KMS-11 (cell line): ENCODE measurements around the gene AP1M2.

Experiments
- H2AFZ ChIP-seq: fragments of 200-600 bp; sonication (generic); 2 replicates; pipeline ENCODE4 v1.6.1; 2016; ENCODE audit warnings: antibody characterized with exemption, mixed run types, low read depth
- H3K27ac ChIP-seq: fragments of 200-600 bp; sonication (generic); 2 replicates; pipeline ENCODE4 v1.6.1; 2016; ENCODE audit warnings: mild to moderate bottlenecking, mixed run types
- H3K27me3 ChIP-seq: fragments of 200-600 bp; sonication (generic); 2 replicates; pipeline ENCODE4 v1.6.1; 2017; ENCODE audit warnings: mild to moderate bottlenecking, low read depth, mixed run types, moderate library complexity; ENCODE audit not compliant: insufficient read depth
- H3K36me3 ChIP-seq: fragments of 200-600 bp; sonication (generic); 2 replicates; pipeline ENCODE4 v1.6.1; 2017; ENCODE audit warnings: mild to moderate bottlenecking, mixed run types; ENCODE audit not compliant: insufficient read depth
- H3K4me1 ChIP-seq: fragments of 200-600 bp; sonication (generic); 2 replicates; pipeline ENCODE4 v1.6.1; 2016; ENCODE audit warnings: mild to moderate bottlenecking, low read depth, mixed run types; ENCODE audit not compliant: poor library complexity, severe bottlenecking
- H3K4me2 ChIP-seq: fragments of 200-600 bp; sonication (generic); 2 replicates; pipeline ENCODE4 v1.7.0; 2016; ENCODE audit warnings: mild to moderate bottlenecking, mixed run types
- H3K4me3 ChIP-seq: fragments of 200-600 bp; sonication (generic); IDR thresholded peaks from 2 replicates; pipeline ENCODE4 v1.6.1; 2017; ENCODE audit warnings: low read depth, low read length, mixed read lengths; ENCODE audit not compliant: insufficient read depth
- H3K79me2 ChIP-seq: fragments of 200-600 bp; sonication (generic); 2 replicates; pipeline ENCODE4 v1.6.1; 2016; ENCODE audit warnings: low read depth, mixed run types; ENCODE audit not compliant: insufficient read depth
- H3K9ac ChIP-seq: fragments of 200-600 bp; sonication (generic); 2 replicates; pipeline ENCODE4 v1.6.1; 2016; ENCODE audit warnings: mild to moderate bottlenecking, mixed run types
- H4K20me1 ChIP-seq: fragments of 200-600 bp; sonication (generic); 2 replicates; pipeline ENCODE4 v1.6.1; 2016; ENCODE audit warnings: mild to moderate bottlenecking, mixed run types; ENCODE audit not compliant: insufficient read depth
- TF ChIP-seq, protein P1 (sequence below): fragments of 200-600 bp; sonication (generic); conservative IDR thresholded peaks from 2 replicates; pipeline ENCODE4 v1.6.1; 2017; ENCODE audit warnings: low read depth, mild to moderate bottlenecking, antibody characterized with exemption, low read length, moderate library complexity, mixed read lengths

AP1M2 gene

DNA sequence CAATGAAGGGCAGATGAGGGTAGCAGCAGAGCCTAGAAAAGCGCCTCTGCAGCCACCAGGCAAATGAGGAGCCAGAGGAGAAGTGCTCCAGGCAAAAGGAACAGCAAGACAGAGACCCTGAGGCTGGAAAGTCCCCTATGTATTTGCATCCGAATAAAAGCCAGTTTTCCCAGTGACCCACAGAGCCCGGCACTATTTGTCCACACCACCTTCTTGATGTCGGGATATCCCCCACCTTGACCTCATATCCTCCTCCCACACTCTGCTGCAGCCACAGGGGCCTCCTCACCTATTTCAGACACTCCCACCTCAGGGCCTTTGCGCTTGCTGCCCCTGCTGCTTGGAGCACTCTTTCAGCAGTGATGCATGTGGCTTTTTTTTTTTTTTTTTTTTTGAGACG, 36.8 kb downstream of the AP1M2 start:
- H3K4me2 ChIP-seq, result no peak overlapping the region

DNA sequence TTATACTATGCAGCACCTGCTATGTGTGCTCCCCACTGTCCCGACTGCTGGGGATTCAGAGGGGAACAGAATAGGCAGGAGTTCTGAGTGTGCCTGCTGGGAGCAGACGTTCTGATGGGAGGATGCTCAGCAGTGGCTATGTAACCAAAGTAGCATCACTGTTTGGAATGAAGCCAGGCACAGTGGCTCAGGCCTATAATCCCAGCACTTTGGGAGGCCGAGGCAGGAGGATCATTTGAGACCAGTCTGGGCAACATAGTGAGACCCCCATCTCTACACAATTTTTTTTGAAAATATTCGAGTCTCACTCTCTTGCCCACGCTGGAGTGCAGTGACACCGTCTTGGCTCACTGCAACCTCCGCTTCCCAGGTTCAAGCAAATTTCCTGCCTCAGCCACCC, 37.4 kb downstream of the AP1M2 start:
- Histone ChIP-seq H3K27ac (no peak overlapping the region), H3K36me3 (peaks cover 5% of the 10 kb centered on the region; the same call in 1 of the 2 replicates), H3K79me2 (peaks cover 7% of the 10 kb centered on the region; the same call in 1 of the 2 replicates), H3K9ac (no peak overlapping the region), H3K4me2 (no peak overlapping the region), H3K27me3 (no peaks in the 10 kb centered on the region), H3K4me1 (peaks cover 12% of the 10 kb centered on the region), H3K4me3 (no peak overlapping the region), H4K20me1 (no peaks in the 10 kb centered on the region), H2AFZ (no peak overlapping the region)
- TF ChIP-seq, protein P1, sequence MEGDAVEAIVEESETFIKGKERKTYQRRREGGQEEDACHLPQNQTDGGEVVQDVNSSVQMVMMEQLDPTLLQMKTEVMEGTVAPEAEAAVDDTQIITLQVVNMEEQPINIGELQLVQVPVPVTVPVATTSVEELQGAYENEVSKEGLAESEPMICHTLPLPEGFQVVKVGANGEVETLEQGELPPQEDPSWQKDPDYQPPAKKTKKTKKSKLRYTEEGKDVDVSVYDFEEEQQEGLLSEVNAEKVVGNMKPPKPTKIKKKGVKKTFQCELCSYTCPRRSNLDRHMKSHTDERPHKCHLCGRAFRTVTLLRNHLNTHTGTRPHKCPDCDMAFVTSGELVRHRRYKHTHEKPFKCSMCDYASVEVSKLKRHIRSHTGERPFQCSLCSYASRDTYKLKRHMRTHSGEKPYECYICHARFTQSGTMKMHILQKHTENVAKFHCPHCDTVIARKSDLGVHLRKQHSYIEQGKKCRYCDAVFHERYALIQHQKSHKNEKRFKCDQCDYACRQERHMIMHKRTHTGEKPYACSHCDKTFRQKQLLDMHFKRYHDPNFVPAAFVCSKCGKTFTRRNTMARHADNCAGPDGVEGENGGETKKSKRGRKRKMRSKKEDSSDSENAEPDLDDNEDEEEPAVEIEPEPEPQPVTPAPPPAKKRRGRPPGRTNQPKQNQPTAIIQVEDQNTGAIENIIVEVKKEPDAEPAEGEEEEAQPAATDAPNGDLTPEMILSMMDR, result no peak

More for the DNA sequence above, 36.8 kb downstream of the AP1M2 start:
- Histone ChIP-seq H3K27me3 (no peaks in the 10 kb centered on the region), H3K4me1 (peaks cover 9% of the 10 kb centered on the region), H3K36me3 (peaks cover 5% of the 10 kb centered on the region; the same call in 1 of the 2 replicates), H3K79me2 (0 out of 2 replicates have a peak, but pooled peaks cover under 1% of the 10 kb centered on the region), H4K20me1 (no peaks in the 10 kb centered on the region), H2AFZ (no peak overlapping the region), H3K9ac (no peak overlapping the region), H3K4me3 (no peak overlapping the region), H3K27ac (no peak overlapping the region)
- TF ChIP-seq, protein P1, result no peak

DNA sequence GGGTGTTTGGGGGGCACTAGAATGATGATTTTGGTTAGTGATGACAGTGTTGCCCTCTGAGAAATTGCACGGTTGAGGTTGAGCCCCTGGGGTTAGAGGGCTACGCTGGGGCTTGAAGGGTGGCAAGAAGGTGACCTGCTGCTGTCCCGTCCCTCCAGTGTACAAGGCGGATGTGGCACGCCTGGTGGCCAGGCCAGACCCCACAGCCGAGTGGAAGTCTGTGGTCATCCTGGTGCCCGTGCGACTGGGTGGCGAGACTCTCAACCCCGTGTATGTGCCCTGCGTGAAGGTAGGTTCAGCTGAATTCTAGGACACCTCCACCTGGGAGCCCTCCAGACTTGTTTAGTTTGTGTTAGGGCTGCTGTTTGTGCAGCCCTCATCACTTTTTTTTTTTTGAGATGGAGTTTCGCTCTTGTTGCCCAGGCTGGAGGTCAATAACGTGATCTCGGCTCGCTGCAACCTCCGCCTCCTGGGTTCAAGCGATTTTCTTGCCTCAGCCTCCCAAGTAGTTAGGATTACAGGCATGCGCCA, 38.3 kb downstream of the AP1M2 start:
- no peak overlapping the region for H3K9ac ChIP-seq
- H3K4me1 ChIP-seq, result peaks cover 13% of the 10 kb centered on the region
- TF ChIP-seq, protein P1, result no peak
- H3K4me3 ChIP-seq, result no peak overlapping the region
- H3K36me3 ChIP-seq, result peaks cover 5% of the 10 kb centered on the region; the same call in 1 of the 2 replicates
- no peak overlapping the region for H2AFZ ChIP-seq
- no peaks in the 10 kb centered on the region for H3K27me3 ChIP-seq
- peaks cover 14% of the 10 kb centered on the region; the same call in 1 of the 2 replicates for H3K79me2 ChIP-seq
- H3K27ac ChIP-seq, result no peak overlapping the region
- no peak overlapping the region for H3K4me2 ChIP-seq
- no peaks in the 10 kb centered on the region for H4K20me1 ChIP-seq

DNA sequence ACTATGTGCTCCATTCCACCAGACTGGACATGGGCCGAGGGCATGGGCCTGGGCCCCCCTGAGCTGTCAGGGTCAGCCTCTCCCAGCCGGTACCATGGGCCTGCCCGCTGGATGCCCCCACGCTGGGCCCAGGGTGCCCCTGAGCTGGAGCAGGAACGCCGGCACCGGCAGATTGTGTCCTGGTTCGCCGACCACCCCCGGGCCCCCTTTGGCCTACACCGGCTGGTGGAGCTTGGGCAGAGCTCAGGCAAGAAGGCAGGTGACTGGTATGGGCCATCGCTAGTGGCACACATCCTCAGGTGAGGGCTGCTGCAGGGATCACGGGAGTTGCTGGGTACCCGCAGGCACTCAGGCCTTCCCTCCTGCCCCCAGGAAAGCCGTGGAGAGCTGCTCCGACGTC, 40.3 kb downstream of the AP1M2 start:
- Histone ChIP-seq H3K4me3 (no peak overlapping the region), H2AFZ (no peak overlapping the region), H3K27ac (no peak overlapping the region), H3K4me1 (peaks cover 20% of the 10 kb centered on the region), H4K20me1 (no peaks in the 10 kb centered on the region), H3K4me2 (no peak overlapping the region), H3K79me2 (peaks cover 14% of the 10 kb centered on the region; the same call in 1 of the 2 replicates), H3K36me3 (no peaks in the 10 kb centered on the region), H3K9ac (no peak overlapping the region), H3K27me3 (no peaks in the 10 kb centered on the region; the same call in 1 of the 2 replicates)
- TF ChIP-seq, protein P1, result no peak
